Measurements from ENCODE around the gene GRIN3B. TPM values are rescaled to one million over a fixed set of nuclear protein-coding genes. Genes with fewer than 3 reads are reported as not detected.

The GRIN3B gene
- total RNA-seq, 4 donors from 2014 or later = 0.24 TPM; not detected in 3

DNA sequence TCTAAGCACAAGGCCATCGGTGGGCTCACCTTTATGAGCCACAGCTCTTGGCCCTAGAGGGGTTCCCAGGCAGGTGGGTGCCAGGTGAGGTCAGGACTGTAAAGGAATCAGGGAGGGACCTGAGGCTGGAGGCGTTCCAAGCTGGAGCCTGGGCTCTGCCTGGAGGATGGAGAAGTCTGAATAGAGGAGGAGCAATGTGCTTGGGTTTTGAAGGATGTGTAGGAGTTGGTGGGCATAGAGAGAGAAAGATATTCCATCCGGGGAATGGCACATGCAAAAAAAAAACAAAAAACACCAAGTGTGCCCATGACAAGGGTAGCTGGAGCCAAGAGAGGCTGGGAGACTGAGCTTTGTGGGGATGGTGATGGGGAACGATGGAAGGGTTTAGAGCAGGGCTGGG lies 2.4 kb downstream of the GRIN3B start:
- DNase-seq (ENCODE audit: low spot score) (no peak), ATAC-seq (ENCODE audit: low FRiP score) (no peak)
- TF ChIP-seq, protein P1, sequence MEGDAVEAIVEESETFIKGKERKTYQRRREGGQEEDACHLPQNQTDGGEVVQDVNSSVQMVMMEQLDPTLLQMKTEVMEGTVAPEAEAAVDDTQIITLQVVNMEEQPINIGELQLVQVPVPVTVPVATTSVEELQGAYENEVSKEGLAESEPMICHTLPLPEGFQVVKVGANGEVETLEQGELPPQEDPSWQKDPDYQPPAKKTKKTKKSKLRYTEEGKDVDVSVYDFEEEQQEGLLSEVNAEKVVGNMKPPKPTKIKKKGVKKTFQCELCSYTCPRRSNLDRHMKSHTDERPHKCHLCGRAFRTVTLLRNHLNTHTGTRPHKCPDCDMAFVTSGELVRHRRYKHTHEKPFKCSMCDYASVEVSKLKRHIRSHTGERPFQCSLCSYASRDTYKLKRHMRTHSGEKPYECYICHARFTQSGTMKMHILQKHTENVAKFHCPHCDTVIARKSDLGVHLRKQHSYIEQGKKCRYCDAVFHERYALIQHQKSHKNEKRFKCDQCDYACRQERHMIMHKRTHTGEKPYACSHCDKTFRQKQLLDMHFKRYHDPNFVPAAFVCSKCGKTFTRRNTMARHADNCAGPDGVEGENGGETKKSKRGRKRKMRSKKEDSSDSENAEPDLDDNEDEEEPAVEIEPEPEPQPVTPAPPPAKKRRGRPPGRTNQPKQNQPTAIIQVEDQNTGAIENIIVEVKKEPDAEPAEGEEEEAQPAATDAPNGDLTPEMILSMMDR (IDR thresholded peaks at IDR 0.05) = no peak

DNA sequence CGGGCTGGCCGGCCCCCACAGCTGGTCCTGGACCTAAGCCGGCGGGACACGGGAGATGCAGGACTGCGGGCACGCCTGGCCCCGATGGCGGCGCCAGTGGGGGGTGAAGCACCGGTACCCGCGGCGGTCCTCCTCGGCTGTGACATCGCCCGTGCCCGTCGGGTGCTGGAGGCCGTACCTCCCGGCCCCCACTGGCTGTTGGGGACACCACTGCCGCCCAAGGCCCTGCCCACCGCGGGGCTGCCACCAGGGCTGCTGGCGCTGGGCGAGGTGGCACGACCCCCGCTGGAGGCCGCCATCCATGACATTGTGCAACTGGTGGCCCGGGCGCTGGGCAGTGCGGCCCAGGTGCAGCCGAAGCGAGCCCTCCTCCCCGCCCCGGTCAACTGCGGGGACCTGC lies 3.1 kb downstream of the GRIN3B start:
- TF ChIP-seq, protein P1 (IDR thresholded peaks at IDR 0.05) = no peak
- ATAC-seq (ENCODE audit: low FRiP score) (no peak), DNase-seq (ENCODE audit: low spot score) (no peak)

DNA sequence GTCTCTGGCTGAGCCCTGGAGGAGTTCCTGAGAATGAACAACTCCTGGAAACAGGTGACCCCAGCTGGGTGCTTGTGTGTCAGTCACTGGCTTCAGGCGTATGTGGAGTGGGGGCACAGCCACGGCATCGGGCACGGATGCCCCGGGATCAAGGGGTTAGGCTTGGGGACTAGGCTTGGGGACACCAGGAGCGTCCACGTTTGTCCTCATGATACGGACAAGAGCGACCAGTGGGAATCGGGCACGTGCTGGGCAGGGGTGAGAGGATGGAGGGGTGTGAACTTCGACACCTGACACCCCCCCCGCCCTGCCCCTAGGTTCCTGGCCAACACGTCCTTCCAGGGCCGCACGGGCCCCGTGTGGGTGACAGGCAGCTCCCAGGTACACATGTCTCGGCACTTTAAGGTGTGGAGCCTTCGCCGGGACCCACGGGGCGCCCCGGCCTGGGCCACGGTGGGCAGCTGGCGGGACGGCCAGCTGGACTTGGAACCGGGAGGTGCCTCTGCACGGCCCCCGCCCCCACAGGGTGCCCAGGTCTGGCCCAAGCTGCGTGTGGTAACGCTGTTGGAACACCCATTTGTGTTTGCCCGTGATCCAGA lies 4.1 kb downstream of the GRIN3B start:
- ATAC-seq (ENCODE audit: low FRiP score) (no peak), DNase-seq (ENCODE audit: low spot score) (no peak)
- TF ChIP-seq, protein P1 (IDR thresholded peaks at IDR 0.05) = no peak

DNA sequence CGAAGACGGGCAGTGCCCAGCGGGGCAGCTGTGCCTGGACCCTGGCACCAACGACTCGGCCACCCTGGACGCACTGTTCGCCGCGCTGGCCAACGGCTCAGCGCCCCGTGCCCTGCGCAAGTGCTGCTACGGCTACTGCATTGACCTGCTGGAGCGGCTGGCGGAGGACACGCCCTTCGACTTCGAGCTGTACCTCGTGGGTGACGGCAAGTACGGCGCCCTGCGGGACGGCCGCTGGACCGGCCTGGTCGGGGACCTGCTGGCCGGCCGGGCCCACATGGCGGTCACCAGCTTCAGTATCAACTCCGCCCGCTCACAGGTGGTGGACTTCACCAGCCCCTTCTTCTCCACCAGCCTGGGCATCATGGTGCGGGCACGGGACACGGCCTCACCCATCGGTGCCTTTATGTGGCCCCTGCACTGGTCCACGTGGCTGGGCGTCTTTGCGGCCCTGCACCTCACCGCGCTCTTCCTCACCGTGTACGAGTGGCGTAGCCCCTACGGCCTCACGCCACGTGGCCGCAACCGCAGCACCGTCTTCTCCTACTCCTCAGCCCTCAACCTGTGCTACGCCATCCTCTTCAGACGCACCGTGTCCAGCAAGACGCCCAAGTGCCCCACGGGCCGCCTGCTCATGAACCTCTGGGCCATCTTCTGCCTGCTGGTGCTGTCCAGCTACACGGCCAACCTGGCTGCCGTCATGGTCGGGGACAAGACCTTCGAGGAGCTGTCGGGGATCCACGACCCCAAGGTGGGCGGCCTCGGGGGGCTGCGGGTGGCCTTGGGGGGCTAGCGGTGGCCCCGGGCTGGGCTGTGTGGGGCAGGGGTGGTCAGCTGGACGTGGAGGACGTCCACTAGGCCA lies 4.8 kb downstream of the GRIN3B start:
- DNase-seq (ENCODE audit: low spot score) (no peak), ATAC-seq (ENCODE audit: low FRiP score) (no peak)
- TF ChIP-seq, protein P1 (IDR thresholded peaks at IDR 0.05) = no peak

DNA sequence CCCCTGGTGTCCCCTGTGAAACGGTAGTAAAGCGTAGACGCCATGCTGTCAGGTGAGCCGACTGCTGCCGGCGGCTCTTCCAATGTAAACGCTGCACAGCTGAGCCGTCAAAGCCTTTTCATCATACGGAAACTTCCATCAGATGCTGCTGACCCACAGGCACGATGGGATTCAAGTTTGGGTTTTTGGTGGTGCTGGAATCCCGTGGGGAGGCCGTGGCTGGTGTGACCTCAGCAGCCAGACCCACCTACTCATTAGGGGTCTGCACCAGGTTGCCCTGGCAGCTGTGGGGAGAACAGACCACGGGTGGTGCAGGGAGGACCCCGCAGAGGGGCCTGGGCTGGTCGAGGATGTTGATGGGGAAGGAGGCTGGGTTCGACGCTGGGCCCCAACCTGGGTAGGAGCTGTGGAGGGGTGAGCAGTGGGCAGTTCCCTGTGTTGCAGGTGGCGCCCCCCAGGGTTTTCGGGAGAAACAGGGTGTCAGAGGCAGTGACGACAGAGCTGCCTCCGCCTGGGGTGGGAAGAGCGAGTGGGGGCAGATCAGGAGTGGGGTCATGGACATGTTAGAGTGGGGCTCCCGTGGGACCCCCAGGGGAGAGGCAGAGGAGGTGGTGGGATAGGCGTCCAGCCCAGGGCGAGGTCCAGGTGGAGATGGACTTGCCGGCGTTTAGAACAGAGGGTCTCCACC lies 6.6 kb downstream of the GRIN3B start:
- no peak for DNase-seq (ENCODE audit: low spot score)
- TF ChIP-seq, protein P1 (IDR thresholded peaks at IDR 0.05) = no peak
- no peak for ATAC-seq (ENCODE audit: low FRiP score)

DNA sequence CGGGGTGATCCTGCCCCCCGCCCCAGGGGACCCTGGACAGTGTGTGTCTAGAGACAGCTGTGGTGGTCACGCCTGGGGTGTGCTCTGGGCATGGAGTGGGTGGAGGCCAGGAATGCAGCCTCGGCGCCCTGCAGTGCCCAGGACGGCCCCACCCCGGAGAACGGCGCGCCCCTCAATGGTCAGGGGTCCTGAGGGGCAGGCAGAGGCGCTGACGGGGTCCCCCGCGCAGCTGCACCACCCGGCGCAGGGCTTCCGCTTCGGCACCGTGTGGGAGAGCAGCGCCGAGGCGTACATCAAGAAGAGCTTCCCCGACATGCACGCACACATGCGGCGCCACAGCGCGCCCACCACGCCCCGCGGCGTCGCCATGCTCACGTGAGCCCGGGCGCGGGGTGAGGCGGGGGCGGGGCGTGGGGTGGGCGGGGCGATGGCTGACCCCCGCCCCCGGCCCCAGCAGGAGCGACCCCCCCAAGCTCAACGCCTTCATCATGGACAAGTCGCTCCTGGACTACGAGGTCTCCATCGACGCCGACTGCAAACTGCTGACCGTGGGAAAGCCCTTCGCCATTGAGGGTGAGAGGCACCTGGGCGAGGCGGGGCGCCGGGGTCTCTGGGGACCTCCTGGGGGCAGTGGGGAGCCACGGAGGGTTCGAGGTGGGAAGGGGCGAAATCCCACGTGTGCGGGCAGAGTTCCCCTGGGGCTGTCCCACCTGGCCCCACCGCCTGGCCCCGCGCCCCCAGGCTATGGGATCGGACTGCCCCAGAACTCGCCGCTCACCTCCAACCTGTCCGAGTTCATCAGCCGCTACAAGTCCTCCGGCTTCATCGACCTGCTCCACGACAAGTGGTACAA lies 7.4 kb downstream of the GRIN3B start:
- DNase-seq (ENCODE audit: low spot score) (no peak), ATAC-seq (ENCODE audit: low FRiP score) (no peak)
- TF ChIP-seq, protein P1 (IDR thresholded peaks at IDR 0.05) = no peak
